ENCODE measurements around the gene GATAD2B.

GATAD2B gene

GRCh38 chr1:153827168-153827964, 95.4 kb downstream of the GATAD2B start:
- DNase-seq: no peak

- no peak for DNase-seq
These were observed 103.9 kb downstream of the GATAD2B start for GRCh38 chr1:153818876-153819275.

GRCh38 chr1:153816283-153816889, 106.4 kb downstream of the GATAD2B start:
- DNase-seq: no peak

- DNase-seq: no peak
These were observed 116.7 kb downstream of the GATAD2B start for GRCh38 chr1:153805886-153806719.

- DNase-seq: no peak
These were observed 117.6 kb downstream of the GATAD2B start for GRCh38 chr1:153805042-153805745.

- no peak for DNase-seq
These were observed 118.7 kb downstream of the GATAD2B start for GRCh38 chr1:153804112-153804511.

GRCh38 chr1:153803470-153804056, 119.2 kb downstream of the GATAD2B start:
- DNase-seq: no peak

GRCh38 chr1:153801786-153802697, 120.7 kb downstream of the GATAD2B start:
- no peak for DNase-seq

GRCh38 chr1:153801028-153801625, 121.6 kb downstream of the GATAD2B start:
- no peak for DNase-seq

- DNase-seq: no peak
These were observed 122.3 kb downstream of the GATAD2B start for GRCh38 chr1:153800516-153800915.

GRCh38 chr1:153799566-153800465, 123.0 kb downstream of the GATAD2B start:
- DNase-seq: no peak

- no peak for DNase-seq
These were observed 123.8 kb downstream of the GATAD2B start for GRCh38 chr1:153799016-153799415.

GRCh38 chr1:153798468-153798780, 124.3 kb downstream of the GATAD2B start:
- DNase-seq: no peak

GRCh38 chr1:153796786-153797659, 125.7 kb downstream of the GATAD2B start:
- peak; percentile 84 for DNase-seq

GRCh38 chr1:153795934-153796785, 126.6 kb downstream of the GATAD2B start:
- DNase-seq: no peak

- DNase-seq: no peak
These were observed 127.4 kb downstream of the GATAD2B start for GRCh38 chr1:153795330-153795837.

- DNase-seq: no peak
These were observed 128.0 kb downstream of the GATAD2B start for GRCh38 chr1:153794624-153795329.
